Keratinocyte (primary cell): ENCODE data around the gene TLCD2.

Source experiments
- EZH2 ChIP-seq: IDR thresholded peaks from one replicate; pipeline ENCODE4 v1.6.1; 2012; ENCODE audit warnings: inconsistent platforms, mild to moderate bottlenecking, low read length, moderate library complexity
- TF ChIP-seq, protein P1 (sequence below), 3 experiments: IDR thresholded peaks in 1 of 3; conservative IDR thresholded peaks in 1 of 3; optimal IDR thresholded peaks in 1 of 3; 2 replicates in 2 of 3; 3 replicates in 1 of 3; pipeline versions ENCODE3 to v1.5.1; 2011; ENCODE audit warnings: low read length in 3 of 3, mild to moderate bottlenecking in 3 of 3, moderate library complexity in 2 of 3, control low read depth in 1 of 3, inconsistent platforms in 1 of 3; ENCODE audit not compliant: insufficient read depth in 2 of 3; ENCODE audit errors: extremely low read depth in 1 of 3

DNA sequence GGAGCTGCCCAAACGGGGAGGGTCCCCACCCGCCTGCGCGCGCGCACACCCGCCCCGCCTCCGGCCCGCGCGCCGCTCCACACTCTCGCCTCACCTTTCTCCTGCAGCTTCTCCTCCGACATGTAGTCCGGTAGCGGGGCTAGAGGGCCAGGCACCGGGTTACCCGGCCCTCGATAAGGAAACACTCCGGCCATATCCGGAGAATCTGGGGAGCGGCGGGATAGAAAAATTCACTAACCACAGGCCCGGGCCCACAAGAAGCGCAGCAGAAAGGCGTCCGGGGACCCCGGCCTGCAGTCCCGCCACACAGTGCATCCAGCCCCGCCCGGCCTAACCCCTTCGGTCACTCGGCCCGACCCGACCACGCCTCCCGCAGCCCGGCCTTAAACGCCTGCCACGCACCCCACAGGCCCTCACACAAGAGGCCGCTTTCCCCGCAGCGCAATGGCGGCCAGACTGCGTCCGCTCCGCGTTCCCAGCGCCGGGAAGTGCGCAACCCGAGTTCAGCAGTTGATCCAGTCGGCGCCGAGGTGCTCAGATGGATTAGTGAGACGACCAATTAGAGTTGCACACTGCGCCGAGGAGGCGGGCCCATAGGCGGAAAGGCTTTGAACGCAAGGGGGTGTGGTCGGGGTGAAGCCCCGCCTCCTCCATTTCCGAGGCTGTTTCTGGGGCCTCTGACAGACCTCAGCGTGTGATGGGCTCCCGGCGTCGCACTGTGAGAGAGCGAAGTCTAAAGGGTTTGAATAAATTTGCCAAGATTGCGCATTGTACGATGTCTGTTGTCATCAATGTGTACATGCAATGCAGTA lies 25.6 kb downstream of the TLCD2 start, which contains the start of gene PRPF8:
- TF ChIP-seq, protein P1, sequence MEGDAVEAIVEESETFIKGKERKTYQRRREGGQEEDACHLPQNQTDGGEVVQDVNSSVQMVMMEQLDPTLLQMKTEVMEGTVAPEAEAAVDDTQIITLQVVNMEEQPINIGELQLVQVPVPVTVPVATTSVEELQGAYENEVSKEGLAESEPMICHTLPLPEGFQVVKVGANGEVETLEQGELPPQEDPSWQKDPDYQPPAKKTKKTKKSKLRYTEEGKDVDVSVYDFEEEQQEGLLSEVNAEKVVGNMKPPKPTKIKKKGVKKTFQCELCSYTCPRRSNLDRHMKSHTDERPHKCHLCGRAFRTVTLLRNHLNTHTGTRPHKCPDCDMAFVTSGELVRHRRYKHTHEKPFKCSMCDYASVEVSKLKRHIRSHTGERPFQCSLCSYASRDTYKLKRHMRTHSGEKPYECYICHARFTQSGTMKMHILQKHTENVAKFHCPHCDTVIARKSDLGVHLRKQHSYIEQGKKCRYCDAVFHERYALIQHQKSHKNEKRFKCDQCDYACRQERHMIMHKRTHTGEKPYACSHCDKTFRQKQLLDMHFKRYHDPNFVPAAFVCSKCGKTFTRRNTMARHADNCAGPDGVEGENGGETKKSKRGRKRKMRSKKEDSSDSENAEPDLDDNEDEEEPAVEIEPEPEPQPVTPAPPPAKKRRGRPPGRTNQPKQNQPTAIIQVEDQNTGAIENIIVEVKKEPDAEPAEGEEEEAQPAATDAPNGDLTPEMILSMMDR (optimal IDR thresholded peaks at IDR 0.05 in 1 of 3, IDR thresholded peaks at IDR 0.05 in 1 of 3, conservative IDR thresholded peaks at IDR 0.05 in 1 of 3; ENCODE audit: extremely low read depth in 1 of 3, insufficient read depth in 2 of 3, low read length in 3 of 3): no peak
- no peak for TF ChIP-seq EZH2
